Liver (tissue), 9 donors: ENCODE measurements around the gene DNAJB6. TPM values are rescaled to one million over a fixed set of nuclear protein-coding genes. Genes with fewer than 3 reads are reported as not detected.
A peak's percentile ranks its signal among the peaks of the same experiment; 100 is the strongest.

Experiments used
- DNase-seq: peaks from one replicate; pipeline ENCODE4 v3.0.0-alpha.2; 2017; ENCODE audit warnings: low spot score
- H3K27ac ChIP-seq, 2 donors: one replicate each; pipeline ENCODE4 v1.7.0; 2013; ENCODE audit warnings: inconsistent platforms in 2 of 2, low read length in 2 of 2, control low read depth in 1 of 2, low read depth in 1 of 2, mild to moderate bottlenecking in 1 of 2
- H3K27me3 ChIP-seq, 4 donors: one replicate each; pipeline versions ENCODE4 v1.6.1 to v1.7.0; 2013; ENCODE audit warnings: low read length in 3 of 4, inconsistent platforms in 1 of 4, mild to moderate bottlenecking in 1 of 4, moderate library complexity in 1 of 4; ENCODE audit not compliant: control insufficient read depth in 4 of 4, insufficient read depth in 4 of 4
- H3K36me3 ChIP-seq, 4 donors: one replicate each; pipeline versions ENCODE4 v1.6.1 to v1.7.0; 2013; ENCODE audit warnings: low read length in 3 of 4, mild to moderate bottlenecking in 3 of 4, low read depth in 1 of 4, moderate library complexity in 1 of 4; ENCODE audit not compliant: control insufficient read depth in 4 of 4, insufficient read depth in 3 of 4
- H3K4me1 ChIP-seq, 4 donors: one replicate each; pipeline versions ENCODE4 v1.6.1 to v1.7.0; 2013; ENCODE audit warnings: low read length in 3 of 4, mild to moderate bottlenecking in 3 of 4, moderate library complexity in 1 of 4; ENCODE audit not compliant: control insufficient read depth in 4 of 4, insufficient read depth in 4 of 4
- H3K4me3 ChIP-seq, 3 donors: one replicate each; pipeline versions ENCODE4 v1.6.1 to v1.7.0; 2013; ENCODE audit warnings: low read length in 3 of 3, control low read depth in 1 of 3, low read depth in 1 of 3, mild to moderate bottlenecking in 1 of 3
- H3K9ac ChIP-seq, 2 donors: one replicate each; pipeline ENCODE4 v1.7.0; 2013; ENCODE audit warnings: low read length in 2 of 2, mild to moderate bottlenecking in 2 of 2, moderate library complexity in 2 of 2, control low read depth in 1 of 2, low read depth in 1 of 2
- H3K9me3 ChIP-seq, 4 donors: one replicate each; pipeline versions ENCODE4 v1.6.1 to v1.7.0; 2013; ENCODE audit warnings: low read length in 3 of 4; ENCODE audit not compliant: control insufficient read depth in 4 of 4
- CTCF ChIP-seq: fragments of 150-350 bp; IDR thresholded peaks from 2 replicates; pipeline ENCODE4 v1.5.1; 2017; ENCODE audit warnings: improper control_type of control experiment, low read depth, low read length; ENCODE audit not compliant: missing input control
- EGR1 ChIP-seq, 2 donors: IDR thresholded peaks; 2 replicates each; pipeline ENCODE4 v1.6.1; 2016 to 2018; ENCODE audit warnings: antibody characterized with exemption in 2 of 2, low read depth in 2 of 2
- FOXA1 ChIP-seq: IDR thresholded peaks from 2 replicates; pipeline ENCODE4 v1.6.1; 2016; ENCODE audit warnings: antibody characterized with exemption
- FOXA2 ChIP-seq: IDR thresholded peaks from 2 replicates; pipeline ENCODE4 v1.6.1; 2016; ENCODE audit warnings: antibody characterized with exemption
- GABPA ChIP-seq, 2 donors: IDR thresholded peaks in 1 of 2; conservative IDR thresholded peaks in 1 of 2; 2 replicates each; pipeline ENCODE4 v1.6.1; 2016; ENCODE audit warnings: antibody characterized with exemption in 2 of 2, mild to moderate bottlenecking in 1 of 2, moderate library complexity in 1 of 2
- HNF4A ChIP-seq, 2 donors: conservative IDR thresholded peaks; 2 replicates each; pipeline ENCODE4 v1.6.1; 2016; ENCODE audit warnings: antibody characterized with exemption in 2 of 2, mild to moderate bottlenecking in 2 of 2
- HNF4G ChIP-seq: IDR thresholded peaks from 2 replicates; pipeline ENCODE4 v1.6.1; 2016; ENCODE audit warnings: antibody characterized with exemption
- JUND ChIP-seq, 2 donors: IDR thresholded peaks; 2 replicates each; pipeline ENCODE4 v1.6.1; 2016; ENCODE audit warnings: antibody characterized with exemption in 2 of 2
- MAX ChIP-seq: IDR thresholded peaks from 2 replicates; pipeline ENCODE4 v1.6.1; 2016; ENCODE audit warnings: antibody characterized with exemption
- NR2F2 ChIP-seq: IDR thresholded peaks from 2 replicates; pipeline ENCODE4 v1.6.1; 2016; ENCODE audit warnings: antibody characterized with exemption
- RAD21 ChIP-seq, 2 donors: IDR thresholded peaks; 2 replicates each; pipeline ENCODE4 v1.6.1; 2016; ENCODE audit warnings: antibody characterized with exemption in 2 of 2, mild to moderate bottlenecking in 2 of 2
- REST ChIP-seq: IDR thresholded peaks from 2 replicates; pipeline ENCODE4 v1.6.1; 2016; ENCODE audit warnings: antibody characterized with exemption, mild to moderate bottlenecking
- RXRA ChIP-seq, 2 donors: IDR thresholded peaks; 2 replicates each; pipeline ENCODE4 v1.6.1; 2017 to 2018; ENCODE audit warnings: antibody characterized with exemption in 2 of 2, mild to moderate bottlenecking in 1 of 2
- SP1 ChIP-seq: IDR thresholded peaks from 2 replicates; pipeline ENCODE4 v1.6.1; 2018; ENCODE audit warnings: antibody characterized with exemption, mild to moderate bottlenecking
- TAF1 ChIP-seq: conservative IDR thresholded peaks from 2 replicates; pipeline ENCODE4 v1.6.1; 2016; ENCODE audit warnings: antibody characterized with exemption, mild to moderate bottlenecking
- YY1 ChIP-seq: IDR thresholded peaks from 2 replicates; pipeline ENCODE4 v1.6.1; 2016; ENCODE audit warnings: antibody characterized with exemption, mild to moderate bottlenecking
- ZBTB33 ChIP-seq: IDR thresholded peaks from 2 replicates; pipeline ENCODE4 v1.6.1; 2016; ENCODE audit warnings: antibody characterized with exemption
- WGBS: extraction: QIAGEN DNeasy Blood & Tissue Kit; methylation state at CpG from one replicate; pipeline ENCODE4 v1.1.7; 2013; 5-methylcytosine and 5-hydroxymethylcytosine counted together
- polyA plus RNA-seq, 2 donors: library from polyadenylated mRNA; stranded (reverse) in 1 of 2; unstranded in 1 of 2; fragments of 200-250 nt in 1 of 2; fragments of >200 nt in 1 of 2; fragmentation: Nextera tagmentation in 1 of 2; extraction: Ambion mirVana in 1 of 2; gene quantifications; one replicate each; pipeline versions ENCODE4 v1.2.1 to v1.2.3, GENCODE V29; 2013 to 2015
- total RNA-seq, 2 donors: library from RNA; depleted of rRNA; stranded (reverse); fragments of >200 nt; gene quantifications; one replicate each; pipeline ENCODE4 v1.2.3, GENCODE V29; 2014
- donor health status: healthy.
- donor health status: healthy.
- donor health status: healthy.
- donor health status: healthy.
- donor health status: healthy.

DNAJB6 gene
- total and polyA plus RNA-seq, 4 donors = 26.5 to 46.6 (median 42.4) TPM

- TF ChIP-seq MAX (no peak), SP1 (no peak), FOXA1 (no peak), YY1 (no peak), GABPA (IDR thresholded peaks at IDR 0.05 in 1 of 2, conservative IDR thresholded peaks at IDR 0.05 in 1 of 2) (no peak), HNF4A (conservative IDR thresholded peaks at IDR 0.05) (no peak), ZBTB33 (no peak)
Observed at GRCh38 chr7:157383868-157384267, 47.1 kb downstream of the DNAJB6 start (continued).

GRCh38 chr7:157384301-157384700 lies 47.5 kb downstream of the DNAJB6 start:
- no peaks in the 10 kb centered on the region for H3K9me3 ChIP-seq
- TF ChIP-seq FOXA2 (no peak), MAX (no peak), JUND (IDR thresholded peaks at IDR 0.05) (no peak)
- H3K9ac ChIP-seq = no peak overlapping the region
- peaks cover 6 to 36% (median 29%) of the 10 kb centered on the region in 4 donors for H3K36me3 ChIP-seq
- peaks cover 0 to 4% (median 0%) of the 10 kb centered on the region in 4 donors for H3K4me1 ChIP-seq
- WGBS = 69% methylated on average over 9 of the region's 9 CpGs
- DNase-seq = no peak
- no peak overlapping the region for H3K27ac ChIP-seq
- no peaks in the 10 kb centered on the region for H3K27me3 ChIP-seq
- H3K4me3 ChIP-seq = no peak overlapping the region

- peak; percentile 83 for DNase-seq
- 66% methylated on average over 23 of the region's 23 CpGs for WGBS
- Histone ChIP-seq H3K27ac (peak overlapping the region in 1 of 2 donors; percentile 39), H3K4me1 (peaks cover 0 to 10% (median 5%) of the 10 kb centered on the region in 4 donors), H3K4me3 (no peak overlapping the region), H3K9me3 (no peaks in the 10 kb centered on the region), H3K36me3 (peaks cover 7 to 30% (median 29%) of the 10 kb centered on the region in 4 donors), H3K9ac (peak overlapping the region in 1 of 2 donors; percentile 19), H3K27me3 (no peaks in the 10 kb centered on the region)
- TF ChIP-seq SP1 = peak; percentile 53
- TF ChIP-seq RXRA (IDR thresholded peaks at IDR 0.05) = peak; percentile 11 to 12
- TF ChIP-seq YY1 = no peak
- peak; percentile 67 to 76 for TF ChIP-seq RAD21 (IDR thresholded peaks at IDR 0.05)
- TF ChIP-seq HNF4A (conservative IDR thresholded peaks at IDR 0.05) = no peak
- TF ChIP-seq FOXA2 = no peak
- TF ChIP-seq REST = no peak
- no peak for TF ChIP-seq FOXA1
- no peak for TF ChIP-seq EGR1 (IDR thresholded peaks at IDR 0.05; ENCODE audit: low read depth in 2 of 2)
- TF ChIP-seq NR2F2 = peak; percentile 59
- peak; percentile 8 for TF ChIP-seq ZBTB33
- no peak for TF ChIP-seq HNF4G
- TF ChIP-seq TAF1 = no peak
- peak; percentile 83 for TF ChIP-seq CTCF
- TF ChIP-seq MAX = peak; percentile 53
- peak; percentile 30 to 49 for TF ChIP-seq GABPA (IDR thresholded peaks at IDR 0.05 in 1 of 2, conservative IDR thresholded peaks at IDR 0.05 in 1 of 2)
- TF ChIP-seq JUND (IDR thresholded peaks at IDR 0.05) = no peak
Observed at GRCh38 chr7:157386979-157387800, 50.4 kb downstream of the DNAJB6 start.
